GM12891 (cell line): ENCODE results near the gene MRI1.

Experiments used
- DNase-seq: peaks from one replicate; pipeline ENCODE4 v3.0.0; 2011; ENCODE audit warnings: low spot score; ENCODE audit not compliant: insufficient read length
- FAIRE-seq: peaks from 2 replicates; lab custom pipeline; 2011; peaks lifted over from hg19 to GRCh38; lab: Jason Lieb, UNC
- PAX5 ChIP-seq: IDR thresholded peaks from 2 replicates; pipeline ENCODE4 v1.6.1; 2011; ENCODE audit warnings: low read length, moderate library complexity, mild to moderate bottlenecking; ENCODE audit not compliant: insufficient read depth, severe bottlenecking
- POLR2A ChIP-seq: IDR thresholded peaks from 2 replicates; pipeline ENCODE4 v1.6.1; 2011; ENCODE audit warnings: low read depth, low read length, control low read depth
- POLR2AphosphoS5 ChIP-seq: IDR thresholded peaks from 2 replicates; pipeline ENCODE4 v1.6.1; 2011; ENCODE audit warnings: low read depth, low read length, control low read depth
- POU2F2 ChIP-seq: IDR thresholded peaks from 2 replicates; pipeline ENCODE4 v1.6.1; 2011; ENCODE audit warnings: low read depth, mild to moderate bottlenecking, control low read depth, low read length, moderate library complexity
- SPI1 ChIP-seq: IDR thresholded peaks from 2 replicates; pipeline ENCODE4 v1.6.1; 2011; ENCODE audit warnings: low read depth, low read length, control low read depth
- TAF1 ChIP-seq: IDR thresholded peaks from 2 replicates; pipeline ENCODE4 v1.6.1; 2011; ENCODE audit warnings: low read depth, low read length, control low read depth

The MRI1 gene

GRCh38 chr19:13794398-13794756, 30.1 kb downstream of the MRI1 start:
- no peak for FAIRE-seq
- no peak for TF ChIP-seq SPI1
- no peak for TF ChIP-seq POU2F2
- no peak for TF ChIP-seq TAF1
- no peak for TF ChIP-seq PAX5
- no peak for TF ChIP-seq POLR2AphosphoS5
- no peak for TF ChIP-seq POLR2A
- no peak for DNase-seq

- TF ChIP-seq PAX5 (no peak), POLR2A (no peak), TAF1 (no peak), POU2F2 (no peak), SPI1 (no peak), POLR2AphosphoS5 (no peak)
- DNase-seq = peak; percentile 98
- FAIRE-seq = peak; percentile 85
Observed at GRCh38 chr19:13794757-13795589, 30.7 kb downstream of the MRI1 start, which contains the start of gene ZSWIM4. Gene ZSWIM4 (plus strand): TSS chr19:13795443. CDS start chr19:13795649, 206 bp downstream.

- FAIRE-seq = no peak
- no peak for DNase-seq
- TF ChIP-seq POU2F2 (no peak), SPI1 (no peak), TAF1 (no peak), POLR2AphosphoS5 (no peak), PAX5 (no peak), POLR2A (no peak)
Observed at GRCh38 chr19:13795595-13796300, 31.4 kb downstream of the MRI1 start.

- FAIRE-seq (no peak), DNase-seq (no peak)
- TF ChIP-seq POU2F2 = no peak
- no peak for TF ChIP-seq POLR2A
- peak; percentile 92 for TF ChIP-seq SPI1
- peak; percentile 56; the same call in 1 of the 2 replicates for TF ChIP-seq TAF1
- no peak for TF ChIP-seq PAX5
- no peak for TF ChIP-seq POLR2AphosphoS5
Observed at GRCh38 chr19:13796301-13797057, 32.2 kb downstream of the MRI1 start.

GRCh38 chr19:13797058-13797440, 32.7 kb downstream of the MRI1 start:
- DNase-seq (no peak), FAIRE-seq (no peak)
- TF ChIP-seq POU2F2 = no peak
- no peak for TF ChIP-seq POLR2AphosphoS5
- TF ChIP-seq PAX5 = no peak
- no peak for TF ChIP-seq POLR2A
- TF ChIP-seq TAF1 = no peak
- no peak for TF ChIP-seq SPI1

- FAIRE-seq (no peak), DNase-seq (no peak)
- TF ChIP-seq PAX5 (no peak), TAF1 (no peak), POLR2AphosphoS5 (no peak), SPI1 (no peak), POU2F2 (no peak)
Observed at GRCh38 chr19:13797870-13798269, 33.5 kb downstream of the MRI1 start.

GRCh38 chr19:13799669-13800068, 35.3 kb downstream of the MRI1 start:
- FAIRE-seq (no peak), DNase-seq (no peak)
- TF ChIP-seq TAF1 (no peak), PAX5 (no peak), POLR2AphosphoS5 (no peak), POU2F2 (no peak), SPI1 (no peak), POLR2A (no peak)

GRCh38 chr19:13803038-13803437, 38.7 kb downstream of the MRI1 start:
- no peak for DNase-seq
- TF ChIP-seq TAF1 (no peak), POLR2AphosphoS5 (no peak), POU2F2 (no peak), SPI1 (no peak), POLR2A (no peak), PAX5 (no peak)
- no peak for FAIRE-seq

- FAIRE-seq (no peak), DNase-seq (no peak)
- TF ChIP-seq POLR2A (no peak), POU2F2 (no peak), TAF1 (no peak), POLR2AphosphoS5 (no peak), PAX5 (no peak), SPI1 (no peak)
Observed at GRCh38 chr19:13804830-13805683, 40.7 kb downstream of the MRI1 start.
